GM18873 (cell line): ENCODE data around the gene STAC3.

ENCODE experiments used
- ATAC-seq: cut with Tn5 transposase; IDR thresholded peaks from one replicate; pipeline ENCODE4 v1.9.1; 2021; ENCODE audit warnings: mild to moderate bottlenecking, moderate library complexity, moderate number of reproducible peaks; ENCODE audit not compliant: unreplicated experiment, low FRiP score

The STAC3 gene

DNA sequence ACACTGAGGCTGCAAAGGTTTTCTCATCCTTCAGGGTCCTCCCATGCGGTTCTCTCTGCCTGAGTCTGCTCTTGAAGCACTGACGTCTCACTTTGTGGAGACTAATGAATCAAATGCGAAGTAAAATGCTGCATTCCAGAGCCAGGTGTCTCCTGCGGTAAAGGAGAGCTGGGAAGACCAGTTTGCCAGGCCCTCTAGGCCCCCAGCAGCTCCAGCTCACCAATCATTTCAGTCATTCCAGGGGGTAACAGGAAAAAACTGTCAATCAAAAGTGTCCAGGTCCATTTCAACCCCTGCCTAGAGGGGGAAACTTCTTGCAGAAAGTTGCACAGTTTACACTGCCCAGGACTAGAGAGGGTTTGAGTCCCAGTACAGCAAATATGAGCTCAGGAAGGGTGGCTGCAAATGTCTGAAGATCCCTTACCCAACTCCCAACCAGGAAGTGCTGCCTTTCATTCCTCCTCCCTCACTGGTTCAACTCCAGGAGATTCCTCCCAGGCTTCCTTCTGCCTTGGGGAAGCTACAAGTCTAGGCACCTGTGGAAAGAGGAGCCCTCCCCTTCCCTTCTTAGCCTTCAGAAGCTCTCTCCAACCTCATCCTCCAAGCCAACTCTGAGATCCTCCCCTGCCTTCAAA is 37.1 kb downstream of the STAC3 start:
- ATAC-seq: no peak

DNA sequence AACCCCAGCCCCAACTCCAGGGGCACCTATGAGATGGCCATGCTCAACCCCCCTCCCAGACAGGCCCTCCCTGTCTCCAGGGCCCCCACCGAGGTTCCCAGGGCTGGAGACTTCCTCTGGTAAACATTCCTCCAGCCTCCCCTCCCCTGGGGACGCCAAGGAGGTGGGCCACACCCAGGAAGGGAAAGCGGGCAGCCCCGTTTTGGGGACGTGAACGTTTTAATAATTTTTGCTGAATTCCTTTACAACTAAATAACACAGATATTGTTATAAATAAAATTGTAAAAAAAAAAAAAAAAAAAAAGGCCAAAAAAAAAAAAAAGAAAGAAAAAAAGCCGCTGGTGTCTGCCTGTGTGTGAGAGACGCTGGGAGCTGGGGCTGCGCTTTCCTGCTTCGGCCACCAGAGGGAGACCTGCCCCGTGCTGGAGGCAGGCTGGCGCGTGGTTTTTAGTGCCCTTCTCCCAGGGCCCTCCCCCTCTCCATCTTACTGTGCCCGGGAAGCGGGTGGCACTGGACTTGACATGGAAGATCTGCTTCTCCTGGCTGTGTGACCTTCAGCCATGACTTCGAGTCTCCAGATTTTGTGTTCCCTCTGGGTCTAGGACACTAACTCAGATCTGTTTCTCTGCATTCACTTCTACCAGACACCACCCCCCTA is 37.8 kb downstream of the STAC3 start:
- no peak for ATAC-seq

- ATAC-seq: no peak
Observed at GRCh38 chr12:57212701-57213057, 38.3 kb downstream of the STAC3 start.

DNA sequence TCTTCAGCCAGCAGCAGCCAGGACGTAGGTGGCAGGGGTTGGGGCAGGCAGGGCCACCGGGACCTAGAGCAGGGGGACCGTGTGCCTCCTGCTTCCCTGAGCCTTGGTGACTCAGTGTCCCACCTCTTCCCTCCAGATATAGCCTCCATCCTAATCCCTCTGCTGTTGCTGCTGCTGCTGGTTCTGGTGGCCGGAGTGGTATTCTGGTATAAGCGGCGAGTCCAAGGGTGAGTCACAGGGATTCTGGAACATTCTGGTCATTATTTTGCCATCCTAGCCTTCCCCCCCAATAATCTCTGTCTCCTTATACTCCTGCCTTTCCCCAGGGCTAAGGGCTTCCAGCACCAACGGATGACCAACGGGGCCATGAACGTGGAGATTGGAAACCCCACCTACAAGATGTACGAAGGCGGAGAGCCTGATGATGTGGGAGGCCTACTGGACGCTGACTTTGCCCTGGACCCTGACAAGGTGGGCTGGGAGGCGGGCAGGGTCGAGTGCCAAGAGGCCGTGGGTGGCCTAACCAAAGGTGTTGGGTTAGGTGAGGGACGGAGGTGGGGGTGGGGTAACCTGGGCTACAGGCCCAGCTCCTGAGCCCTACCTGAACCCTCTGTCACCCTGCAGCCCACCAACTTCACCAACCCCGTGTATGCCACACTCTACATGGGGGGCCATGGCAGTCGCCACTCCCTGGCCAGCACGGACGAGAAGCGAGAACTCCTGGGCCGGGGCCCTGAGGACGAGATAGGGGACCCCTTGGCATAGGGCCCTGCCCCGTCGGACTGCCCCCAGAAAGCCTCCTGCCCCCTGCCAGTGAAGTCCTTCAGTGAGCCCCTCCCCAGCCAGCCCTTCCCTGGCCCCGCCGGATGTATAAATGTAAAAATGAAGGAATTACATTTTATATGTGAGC is 38.9 kb downstream of the STAC3 start:
- ATAC-seq: no peak

GRCh38 chr12:57210926-57211692 is 39.9 kb downstream of the STAC3 start:
- ATAC-seq: no peak

DNA sequence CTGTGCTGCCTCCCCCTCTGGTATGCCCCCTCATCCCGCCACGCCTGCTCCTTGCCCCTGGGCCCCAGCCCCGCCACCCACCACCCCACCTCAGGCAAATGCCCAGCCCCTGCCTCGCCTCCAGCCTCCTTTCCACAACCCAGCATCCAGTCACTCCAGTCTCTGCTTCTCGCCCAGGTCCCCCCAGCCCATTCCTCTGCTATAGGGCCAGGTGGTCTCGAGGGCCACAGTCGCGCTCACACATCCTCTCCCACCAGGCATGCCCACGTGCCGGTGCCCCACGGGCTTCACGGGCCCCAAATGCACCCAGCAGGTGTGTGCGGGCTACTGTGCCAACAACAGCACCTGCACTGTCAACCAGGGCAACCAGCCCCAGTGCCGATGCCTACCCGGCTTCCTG is 40.5 kb downstream of the STAC3 start:
- ATAC-seq: no peak

DNA sequence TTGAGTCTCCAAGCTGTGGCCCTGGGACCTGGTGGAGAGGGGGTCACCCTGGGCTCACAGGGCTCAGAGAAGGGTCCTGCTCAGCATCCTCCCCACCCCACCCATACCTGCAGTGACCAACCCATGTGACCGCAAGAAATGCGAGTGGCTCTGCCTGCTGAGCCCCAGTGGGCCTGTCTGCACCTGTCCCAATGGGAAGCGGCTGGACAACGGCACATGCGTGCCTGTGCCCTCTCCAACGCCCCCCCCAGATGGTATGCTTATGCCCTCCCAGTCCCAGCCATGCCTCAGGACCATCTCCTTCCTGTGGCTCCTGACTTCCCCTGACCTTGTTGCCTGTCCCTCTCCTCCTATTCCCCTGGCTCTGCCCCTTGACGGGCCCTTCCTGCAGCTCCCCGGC is 41.1 kb downstream of the STAC3 start:
- ATAC-seq: no peak

DNA sequence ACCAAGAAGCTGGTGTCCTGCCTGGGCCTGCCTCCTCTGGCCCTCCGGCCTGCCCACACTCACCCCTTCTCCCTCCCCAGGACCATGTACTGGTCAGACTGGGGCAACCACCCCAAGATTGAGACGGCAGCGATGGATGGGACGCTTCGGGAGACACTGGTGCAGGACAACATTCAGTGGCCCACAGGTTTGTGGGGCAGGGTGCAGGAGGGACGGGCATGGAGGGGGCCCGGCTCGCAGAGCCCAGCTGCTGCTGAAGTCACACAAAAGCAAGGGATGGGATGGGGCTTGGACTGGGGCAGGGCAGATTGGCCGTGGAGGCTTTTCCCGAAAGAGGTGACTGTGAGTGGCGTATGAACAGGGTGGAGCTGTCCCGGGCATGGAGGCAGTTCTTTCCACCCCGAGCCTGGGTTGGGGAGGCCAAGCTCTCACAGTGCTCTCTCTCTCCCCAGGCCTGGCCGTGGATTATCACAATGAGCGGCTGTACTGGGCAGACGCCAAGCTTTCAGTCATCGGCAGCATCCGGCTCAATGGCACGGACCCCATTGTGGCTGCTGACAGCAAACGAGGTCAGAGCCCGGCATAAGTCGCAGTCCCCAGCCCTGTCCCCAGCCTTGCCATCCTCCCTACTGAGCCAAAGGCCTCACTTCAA is 42.2 kb downstream of the STAC3 start:
- no peak for ATAC-seq

GRCh38 chr12:57207731-57208630 is 43.0 kb downstream of the STAC3 start:
- ATAC-seq: no peak

- no peak for ATAC-seq
Observed at GRCh38 chr12:57205931-57206330, 45.1 kb downstream of the STAC3 start.

- no peak for ATAC-seq
Observed at GRCh38 chr12:57205186-57205585, 45.8 kb downstream of the STAC3 start.

DNA sequence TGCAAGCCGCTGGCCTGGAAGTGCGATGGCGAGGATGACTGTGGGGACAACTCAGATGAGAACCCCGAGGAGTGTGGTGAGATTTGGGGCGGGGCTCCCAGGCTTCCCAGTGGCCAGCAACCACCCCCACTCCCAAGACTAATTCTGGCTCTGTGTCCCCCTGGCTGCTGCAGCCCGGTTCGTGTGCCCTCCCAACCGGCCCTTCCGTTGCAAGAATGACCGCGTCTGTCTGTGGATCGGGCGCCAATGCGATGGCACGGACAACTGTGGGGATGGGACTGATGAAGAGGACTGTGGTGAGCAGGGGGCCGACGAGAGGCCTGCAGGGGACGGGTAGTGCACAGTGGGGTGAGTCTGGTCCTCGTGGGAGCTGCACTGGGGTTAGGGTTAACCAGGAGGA is 46.5 kb downstream of the STAC3 start:
- no peak for ATAC-seq

- ATAC-seq: no peak
Observed at GRCh38 chr12:57203791-57204190, 47.2 kb downstream of the STAC3 start.

DNA sequence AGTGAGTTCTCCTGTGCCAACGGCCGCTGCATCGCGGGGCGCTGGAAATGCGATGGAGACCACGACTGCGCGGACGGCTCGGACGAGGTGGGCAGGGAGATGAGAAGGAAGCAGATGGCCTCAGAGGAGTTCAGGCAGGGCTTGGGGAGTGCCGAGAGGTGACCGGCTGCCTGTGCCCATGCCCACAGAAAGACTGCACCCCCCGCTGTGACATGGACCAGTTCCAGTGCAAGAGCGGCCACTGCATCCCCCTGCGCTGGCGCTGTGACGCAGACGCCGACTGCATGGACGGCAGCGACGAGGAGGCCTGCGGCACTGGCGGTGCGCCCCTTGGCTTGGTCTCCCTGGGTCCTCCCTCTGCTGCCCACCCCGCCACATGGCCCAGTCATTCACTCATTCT is 47.8 kb downstream of the STAC3 start:
- no peak for ATAC-seq

DNA sequence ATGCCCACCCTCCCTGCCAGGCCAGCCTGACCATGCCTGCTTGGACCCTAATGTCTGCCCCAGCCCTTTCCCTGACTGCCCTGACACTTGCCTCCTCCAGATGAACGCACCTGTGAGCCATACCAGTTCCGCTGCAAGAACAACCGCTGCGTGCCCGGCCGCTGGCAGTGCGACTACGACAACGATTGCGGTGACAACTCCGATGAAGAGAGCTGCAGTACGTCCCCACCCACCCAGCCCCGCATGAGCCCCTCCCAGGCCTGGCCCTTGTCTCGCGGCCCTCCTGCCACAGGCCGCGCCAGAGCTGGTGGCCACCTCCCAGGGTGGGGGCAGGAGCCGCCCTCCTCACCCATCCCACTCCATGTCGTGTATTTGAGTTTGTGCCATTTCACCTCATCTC is 48.7 kb downstream of the STAC3 start:
- no peak for ATAC-seq

GRCh38 chr12:57201631-57202030 is 49.4 kb downstream of the STAC3 start:
- ATAC-seq: no peak

GRCh38 chr12:57201219-57201618 is 49.8 kb downstream of the STAC3 start:
- no peak for ATAC-seq

DNA sequence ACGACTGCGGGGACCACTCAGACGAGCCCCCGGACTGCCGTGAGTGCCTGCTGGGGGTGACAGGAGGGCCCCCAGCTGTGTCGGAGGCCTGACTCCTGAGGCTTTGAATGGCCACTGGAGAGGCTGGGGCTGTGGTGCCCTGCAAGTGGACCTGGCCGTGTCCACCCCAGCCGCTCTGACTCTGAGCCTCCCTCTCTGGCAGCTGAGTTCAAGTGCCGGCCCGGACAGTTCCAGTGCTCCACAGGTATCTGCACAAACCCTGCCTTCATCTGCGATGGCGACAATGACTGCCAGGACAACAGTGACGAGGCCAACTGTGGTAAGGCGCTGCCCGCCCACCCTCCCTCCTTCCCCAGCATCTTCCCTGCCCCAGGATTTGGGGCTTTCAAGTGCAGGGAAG is 50.5 kb downstream of the STAC3 start:
- ATAC-seq: no peak

DNA sequence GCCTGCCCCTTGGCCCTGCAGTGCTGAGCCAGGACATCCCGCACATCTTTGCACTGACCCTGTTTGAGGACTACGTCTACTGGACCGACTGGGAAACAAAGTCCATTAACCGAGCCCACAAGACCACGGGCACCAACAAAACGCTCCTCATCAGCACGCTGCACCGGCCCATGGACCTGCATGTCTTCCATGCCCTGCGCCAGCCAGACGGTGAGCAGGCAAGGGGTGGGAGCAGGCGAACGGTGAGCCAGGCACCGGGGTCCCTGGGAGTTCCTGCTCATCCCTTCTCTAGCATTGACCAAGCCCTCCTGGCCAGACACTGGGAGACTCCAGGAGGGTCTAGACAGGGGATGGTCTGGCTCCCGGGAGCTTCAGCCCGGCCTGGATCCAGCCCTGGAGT is 51.8 kb downstream of the STAC3 start:
- ATAC-seq: no peak
